ENCODE results near the gene GSTA4.
A peak's percentile ranks its signal among the peaks of the same experiment; 100 is the strongest.
"Not testable (repeated sequence)": the region's sequence is repeated elsewhere in the genome, so short reads cannot be mapped to it uniquely, and the experiment has no call there.

GSTA4 gene, protein sequence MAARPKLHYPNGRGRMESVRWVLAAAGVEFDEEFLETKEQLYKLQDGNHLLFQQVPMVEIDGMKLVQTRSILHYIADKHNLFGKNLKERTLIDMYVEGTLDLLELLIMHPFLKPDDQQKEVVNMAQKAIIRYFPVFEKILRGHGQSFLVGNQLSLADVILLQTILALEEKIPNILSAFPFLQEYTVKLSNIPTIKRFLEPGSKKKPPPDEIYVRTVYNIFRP

DNA sequence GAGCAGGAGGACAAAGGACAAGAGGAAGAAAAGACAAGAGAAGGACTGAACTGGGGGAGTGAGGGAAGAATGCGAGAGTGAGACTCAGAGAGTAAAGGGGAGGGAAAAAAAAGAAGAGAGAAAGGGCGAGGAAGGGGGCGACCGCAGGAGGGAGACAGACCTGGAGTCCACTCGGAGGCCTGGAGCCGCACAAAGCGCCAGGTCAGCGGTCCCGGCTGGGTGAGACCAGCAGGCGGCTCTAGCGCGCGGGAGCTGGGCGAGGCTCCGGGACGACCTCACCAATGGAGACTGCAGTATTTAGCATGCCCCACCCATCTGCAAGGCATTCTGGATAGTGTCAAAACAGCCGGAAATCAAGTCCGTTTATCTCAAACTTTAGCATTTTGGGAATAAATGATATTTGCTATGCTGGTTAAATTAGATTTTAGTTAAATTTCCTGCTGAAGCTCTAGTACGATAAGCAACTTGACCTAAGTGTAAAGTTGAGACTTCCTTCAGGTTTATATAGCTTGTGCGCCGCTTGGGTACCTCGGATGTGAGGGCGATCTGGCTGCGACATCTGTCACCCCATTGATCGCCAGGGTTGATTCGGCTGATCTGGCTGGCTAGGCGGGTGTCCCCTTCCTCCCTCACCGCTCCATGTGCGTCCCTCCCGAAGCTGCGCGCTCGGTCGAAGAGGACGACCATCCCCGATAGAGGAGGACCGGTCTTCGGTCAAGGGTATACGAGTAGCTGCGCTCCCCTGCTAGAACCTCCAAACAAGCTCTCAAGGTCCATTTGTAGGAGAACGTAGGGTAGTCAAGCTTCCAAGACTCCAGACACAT is at the start of gene GSTA4:
GSTA4 (minus strand) TSS at position 196 of the 824 bp plus-strand sequence. CDS start 1,041 bp downstream, outside the sequence.
- Mint-ChIP-seq H3K4me3 (peak within 1 kb of the TSS; percentile 96), H3K4me1 (peaks cover 35% of the 10 kb centered on the region), H3K27ac (peak within 1 kb of the TSS; percentile 100)
- not testable (repeated sequence) for H3K27me3 Mint-ChIP-seq, H3K36me3 Mint-ChIP-seq, H3K9me3 Mint-ChIP-seq

DNA sequence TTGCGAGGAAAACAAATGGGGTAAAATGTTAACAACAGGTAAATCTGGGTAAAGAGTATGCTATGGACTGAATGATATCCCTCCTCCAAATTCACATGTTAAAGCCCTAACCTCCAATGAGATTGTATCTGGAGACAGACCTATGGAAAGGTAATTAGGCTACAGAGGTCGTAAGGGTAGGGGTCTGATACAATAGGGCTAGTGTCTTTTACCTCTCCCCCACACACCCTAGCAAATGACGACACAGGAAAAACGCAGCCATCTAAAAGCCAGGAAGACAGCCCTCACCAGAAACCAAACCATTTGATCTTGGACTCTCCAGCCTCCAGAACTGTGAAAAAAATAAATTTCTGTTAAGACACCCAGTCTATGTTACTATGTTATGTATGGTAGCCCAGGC is 49.5 kb upstream of the GSTA4 start:
- H3K27ac Mint-ChIP-seq = peak overlapping the region; percentile 4
- H3K36me3 Mint-ChIP-seq = peaks cover 16% of the 10 kb centered on the region
- peaks cover 39% of the 10 kb centered on the region for H3K4me1 Mint-ChIP-seq
- H3K9me3 Mint-ChIP-seq = no peaks in the 10 kb centered on the region
- H3K4me3 Mint-ChIP-seq = no peak overlapping the region
- no peaks in the 10 kb centered on the region for H3K27me3 Mint-ChIP-seq

DNA sequence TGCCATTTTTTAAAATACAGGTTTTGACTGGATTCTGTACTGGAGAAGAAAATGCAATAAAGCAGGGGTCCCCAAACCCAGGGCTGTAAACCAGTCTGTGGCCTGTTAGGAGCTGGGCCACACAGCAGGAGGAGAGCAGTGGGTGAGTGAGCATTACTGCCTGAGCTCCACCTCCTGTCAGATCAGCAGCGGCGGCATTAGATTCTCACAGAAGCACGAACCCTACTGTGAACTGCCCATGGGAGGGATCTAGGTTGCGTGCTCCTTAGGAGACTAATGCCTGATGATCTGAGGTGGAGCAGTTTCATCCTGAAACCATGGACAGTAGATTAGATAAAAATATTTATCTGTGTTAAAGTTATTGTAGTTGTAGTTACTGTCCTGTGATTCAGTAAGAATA is 49.0 kb upstream of the GSTA4 start:
- peaks cover 20% of the 10 kb centered on the region for H3K36me3 Mint-ChIP-seq
- no peak overlapping the region for H3K4me3 Mint-ChIP-seq
- peaks cover 35% of the 10 kb centered on the region for H3K4me1 Mint-ChIP-seq
- no peaks in the 10 kb centered on the region for H3K9me3 Mint-ChIP-seq
- H3K27ac Mint-ChIP-seq = no peak overlapping the region
- no peaks in the 10 kb centered on the region for H3K27me3 Mint-ChIP-seq

DNA sequence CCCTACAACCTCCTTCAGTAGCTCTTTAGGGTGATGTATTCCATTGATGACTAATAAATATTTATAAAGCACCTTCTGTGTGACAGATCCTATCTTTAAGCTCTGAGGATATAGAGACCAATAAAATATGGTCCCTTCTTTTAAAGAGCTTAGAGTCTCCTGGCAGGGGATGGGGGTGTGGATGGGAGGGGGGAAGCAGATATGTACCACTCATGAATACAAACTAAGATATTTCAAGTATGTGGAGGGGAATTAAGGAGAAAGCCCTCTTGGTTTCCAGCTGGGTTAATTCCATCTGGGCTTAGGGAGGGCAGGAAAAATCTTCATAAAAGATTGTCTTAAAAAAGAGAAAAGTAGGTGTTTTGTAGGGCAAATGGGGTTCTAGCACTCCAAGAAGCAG is 48.5 kb upstream of the GSTA4 start:
- Mint-ChIP-seq H3K27ac (no peak overlapping the region), H3K27me3 (no peaks in the 10 kb centered on the region), H3K4me3 (no peak overlapping the region)

DNA sequence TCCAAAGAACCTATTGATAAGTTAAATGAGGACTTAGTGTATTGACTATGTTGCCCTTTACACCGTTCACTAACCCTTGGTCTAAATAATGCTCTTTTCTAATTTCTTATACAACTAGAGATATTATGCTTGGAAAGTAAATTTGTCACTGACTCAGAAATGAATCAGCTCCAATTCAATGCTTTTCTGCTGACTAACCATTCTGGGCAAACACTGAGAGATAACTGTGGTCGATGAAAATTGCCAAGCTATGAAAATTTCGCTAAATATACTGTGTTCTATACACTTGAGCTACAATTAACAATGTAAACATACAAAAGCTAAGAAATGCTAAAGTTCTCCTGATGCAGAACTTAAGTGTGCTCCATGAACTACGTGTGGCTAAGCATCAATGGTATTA is 47.0 kb upstream of the GSTA4 start:
- Mint-ChIP-seq H3K27me3 (no peaks in the 10 kb centered on the region), H3K36me3 (peaks cover 23% of the 10 kb centered on the region), H3K27ac (no peak overlapping the region), H3K4me3 (no peak overlapping the region), H3K4me1 (peaks cover 17% of the 10 kb centered on the region), H3K9me3 (no peaks in the 10 kb centered on the region)

More for the DNA sequence above, 48.5 kb upstream of the GSTA4 start:
- Mint-ChIP-seq H3K9me3 (no peaks in the 10 kb centered on the region), H3K4me1 (peaks cover 30% of the 10 kb centered on the region), H3K36me3 (peaks cover 22% of the 10 kb centered on the region)

DNA sequence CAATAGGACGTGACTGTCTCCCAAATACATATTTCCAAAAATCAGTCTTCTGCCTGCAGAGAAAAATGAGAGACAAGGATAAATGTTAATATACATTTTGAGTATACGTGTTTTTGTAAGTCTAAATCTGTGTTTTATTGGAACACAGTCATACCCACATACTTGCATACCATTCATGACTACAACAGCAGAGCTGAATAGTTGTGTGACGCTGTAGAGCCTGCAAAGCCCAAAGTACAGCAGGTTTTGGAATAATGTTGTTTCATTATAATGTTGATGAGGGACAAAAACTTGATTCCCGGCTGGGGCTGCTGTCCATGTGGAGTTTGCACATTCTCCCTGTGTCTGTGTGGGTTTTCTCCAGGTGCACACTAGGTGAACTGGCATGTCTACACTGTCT is 46.3 kb upstream of the GSTA4 start:
- no peak overlapping the region for H3K4me3 Mint-ChIP-seq
- no peak overlapping the region for H3K27ac Mint-ChIP-seq
- no peaks in the 10 kb centered on the region for H3K9me3 Mint-ChIP-seq
- peaks cover 10% of the 10 kb centered on the region for H3K4me1 Mint-ChIP-seq
- H3K27me3 Mint-ChIP-seq = no peaks in the 10 kb centered on the region
- peaks cover 25% of the 10 kb centered on the region for H3K36me3 Mint-ChIP-seq

DNA sequence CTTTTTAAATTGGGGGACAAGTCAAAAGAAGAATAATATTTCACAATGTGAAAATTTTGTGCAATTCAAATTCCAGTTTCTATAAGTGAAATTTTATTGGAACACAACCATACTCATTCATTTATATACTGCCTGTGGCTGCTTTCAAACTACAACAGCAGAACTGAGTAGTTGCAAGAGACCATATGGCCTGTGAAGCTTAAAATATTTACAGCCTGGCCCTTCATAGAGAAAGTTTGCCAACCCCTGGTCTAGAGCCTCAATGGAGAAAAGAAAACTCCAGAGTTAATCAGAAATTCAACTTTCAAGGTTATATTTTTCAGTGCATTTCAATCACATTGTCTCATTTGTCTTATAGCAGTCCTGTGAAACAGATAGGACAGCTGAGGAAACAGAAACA is 43.5 kb upstream of the GSTA4 start:
- peaks cover 4% of the 10 kb centered on the region for H3K4me1 Mint-ChIP-seq
- H3K4me3 Mint-ChIP-seq = no peak overlapping the region
- no peaks in the 10 kb centered on the region for H3K9me3 Mint-ChIP-seq
- no peaks in the 10 kb centered on the region for H3K27me3 Mint-ChIP-seq
- H3K27ac Mint-ChIP-seq = no peak overlapping the region
- H3K36me3 Mint-ChIP-seq = peaks cover 34% of the 10 kb centered on the region

DNA sequence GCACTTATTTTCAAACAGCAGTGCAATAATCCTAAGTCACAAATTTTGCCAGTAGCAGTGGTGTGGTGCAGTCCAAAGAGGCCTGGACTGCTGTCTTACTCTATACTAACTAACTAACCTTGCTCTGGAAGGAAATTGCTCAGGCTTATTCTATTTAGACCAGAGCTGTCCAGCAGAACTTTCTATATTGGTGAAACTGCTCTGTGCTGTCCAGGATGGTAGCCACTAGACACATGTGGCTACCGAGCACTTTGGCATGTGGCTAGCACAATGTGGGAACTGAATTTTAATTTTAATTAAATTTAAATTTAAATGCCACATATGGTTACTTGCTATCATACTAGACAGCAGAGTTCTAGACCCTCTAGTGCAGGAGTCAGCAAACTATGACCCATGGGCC is 43.1 kb upstream of the GSTA4 start:
- no peaks in the 10 kb centered on the region for H3K27me3 Mint-ChIP-seq
- peaks cover 34% of the 10 kb centered on the region for H3K36me3 Mint-ChIP-seq

DNA sequence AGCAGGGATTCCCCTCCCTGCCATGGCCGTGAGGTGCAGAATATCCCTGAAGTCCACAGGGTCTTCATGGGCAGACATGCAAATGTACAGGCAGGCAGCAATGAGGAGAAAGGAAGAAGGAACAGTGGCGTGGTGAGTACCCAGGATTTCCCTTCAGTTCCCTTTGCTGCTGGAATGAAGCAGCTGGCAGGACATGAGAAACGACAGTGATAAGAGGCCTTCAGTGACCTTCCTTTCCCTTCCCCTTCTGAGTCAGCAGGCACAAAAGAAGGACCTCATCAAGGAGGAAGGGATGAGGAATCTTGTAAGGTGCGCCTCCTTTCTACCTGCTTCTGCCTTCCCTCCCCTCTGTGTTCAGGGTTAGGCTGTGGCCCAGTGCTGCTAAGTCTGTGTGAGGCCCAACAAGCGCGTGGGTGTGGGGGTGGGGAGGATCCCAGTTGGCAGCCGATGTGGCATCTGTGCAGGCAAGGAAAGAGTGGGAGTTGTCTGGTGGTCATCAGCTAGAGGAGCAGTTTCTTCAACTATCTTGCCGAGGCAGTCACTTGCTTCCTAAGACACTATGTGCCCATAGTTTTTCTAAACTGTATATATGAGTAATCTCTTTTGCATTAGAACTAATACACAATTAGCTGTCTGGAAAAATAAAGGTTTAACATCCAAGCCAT is 40.6 kb upstream of the GSTA4 start:
- Mint-ChIP-seq H3K36me3 (peaks cover 30% of the 10 kb centered on the region), H3K27me3 (no peaks in the 10 kb centered on the region), H3K4me1 (no peaks in the 10 kb centered on the region), H3K9me3 (no peaks in the 10 kb centered on the region), H3K27ac (no peak overlapping the region), H3K4me3 (no peak overlapping the region)

More for the DNA sequence above, 43.1 kb upstream of the GSTA4 start:
- Mint-ChIP-seq H3K9me3 (no peaks in the 10 kb centered on the region), H3K4me1 (peaks cover 4% of the 10 kb centered on the region), H3K27ac (no peak overlapping the region), H3K4me3 (no peak overlapping the region)

DNA sequence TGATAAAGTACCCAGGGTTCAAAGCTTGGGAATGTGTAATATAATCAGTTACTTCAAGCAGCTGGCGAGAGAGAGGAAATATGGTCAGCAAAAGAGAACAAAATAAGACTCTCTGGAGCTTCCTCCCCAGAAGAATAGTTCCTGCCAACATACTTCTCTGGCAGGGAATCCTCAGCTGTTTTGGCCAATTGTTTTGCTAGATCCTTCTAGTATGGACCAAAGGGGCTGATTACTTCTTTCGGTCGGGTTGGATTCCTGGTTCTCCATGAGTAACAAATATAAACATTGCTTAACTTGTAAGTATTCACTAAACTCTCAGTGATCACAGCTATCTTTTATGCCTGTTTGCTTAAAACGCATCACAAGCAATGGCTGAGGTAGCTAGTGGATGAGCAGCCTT is 38.7 kb upstream of the GSTA4 start:
- Mint-ChIP-seq H3K27ac (no peak overlapping the region), H3K27me3 (no peaks in the 10 kb centered on the region), H3K4me1 (no peaks in the 10 kb centered on the region), H3K4me3 (no peak overlapping the region), H3K36me3 (peaks cover 17% of the 10 kb centered on the region), H3K9me3 (no peaks in the 10 kb centered on the region)

DNA sequence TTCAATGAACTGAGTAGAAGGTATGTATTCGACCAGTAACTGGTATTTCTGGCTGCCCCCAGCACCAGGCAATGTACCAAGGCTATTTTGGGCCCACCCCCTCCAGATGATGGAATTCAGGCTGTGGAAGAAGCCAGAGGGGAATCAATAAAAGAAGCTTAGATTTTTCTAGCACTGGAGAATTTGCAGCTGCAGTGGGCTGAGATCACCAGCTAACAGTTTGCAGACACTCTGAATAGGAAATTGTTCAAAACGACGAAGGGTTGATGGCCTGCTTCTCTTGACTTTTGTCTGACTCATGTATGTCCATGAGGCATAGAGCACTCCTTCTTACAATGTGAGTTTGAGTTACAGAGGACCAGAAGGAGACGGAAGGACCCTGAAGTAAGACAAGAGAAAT is 37.8 kb upstream of the GSTA4 start:
- H3K36me3 Mint-ChIP-seq = peaks cover 22% of the 10 kb centered on the region
- H3K4me3 Mint-ChIP-seq = no peak overlapping the region

DNA sequence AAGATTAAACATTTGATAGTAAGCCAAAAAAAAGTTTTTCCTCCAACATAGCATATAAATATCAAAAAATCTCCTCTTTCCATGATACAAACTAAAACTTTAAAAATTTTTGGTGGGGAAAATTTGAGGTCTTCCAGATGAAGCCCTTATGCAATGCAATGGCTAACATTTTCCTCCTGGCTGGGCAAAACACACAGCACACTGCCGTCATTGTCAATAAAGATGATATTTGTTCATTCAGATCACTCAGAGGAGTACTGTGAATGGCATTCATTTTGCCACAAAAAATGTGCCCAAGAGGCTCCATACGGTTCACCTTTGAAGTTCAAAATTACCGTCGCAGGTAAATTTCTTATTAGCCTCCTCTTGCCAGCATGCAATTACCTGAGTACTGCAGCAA is 36.2 kb upstream of the GSTA4 start:
- Mint-ChIP-seq H3K4me1 (no peaks in the 10 kb centered on the region), H3K9me3 (no peaks in the 10 kb centered on the region), H3K27me3 (no peaks in the 10 kb centered on the region), H3K36me3 (peaks cover 25% of the 10 kb centered on the region), H3K4me3 (no peak overlapping the region), H3K27ac (no peak overlapping the region)

More for the DNA sequence above, 37.8 kb upstream of the GSTA4 start:
- Mint-ChIP-seq H3K4me1 (no peaks in the 10 kb centered on the region), H3K27ac (no peak overlapping the region), H3K27me3 (no peaks in the 10 kb centered on the region), H3K9me3 (no peaks in the 10 kb centered on the region)

DNA sequence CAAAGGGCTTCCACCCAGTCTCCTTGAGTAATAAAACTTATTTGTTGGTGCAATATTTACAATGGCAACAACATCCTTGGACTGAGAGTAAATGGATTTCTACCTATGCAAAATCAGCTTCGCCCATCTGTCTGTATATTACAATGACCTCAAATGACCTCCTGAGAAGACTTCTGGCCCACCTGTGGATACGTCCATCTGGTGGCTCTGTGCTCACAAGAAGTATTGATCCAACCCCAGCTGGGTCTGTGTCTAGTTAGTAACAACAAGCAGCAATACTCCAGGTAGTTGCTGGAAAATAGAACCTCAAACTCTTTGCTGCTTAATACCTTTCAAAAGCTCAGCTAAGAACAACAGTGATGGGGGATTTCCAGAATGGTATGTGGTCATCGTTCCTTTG is 34.7 kb upstream of the GSTA4 start:
- Mint-ChIP-seq H3K27me3 (no peaks in the 10 kb centered on the region), H3K4me1 (no peaks in the 10 kb centered on the region), H3K4me3 (no peak overlapping the region), H3K9me3 (no peaks in the 10 kb centered on the region), H3K27ac (no peak overlapping the region), H3K36me3 (peaks cover 26% of the 10 kb centered on the region)

DNA sequence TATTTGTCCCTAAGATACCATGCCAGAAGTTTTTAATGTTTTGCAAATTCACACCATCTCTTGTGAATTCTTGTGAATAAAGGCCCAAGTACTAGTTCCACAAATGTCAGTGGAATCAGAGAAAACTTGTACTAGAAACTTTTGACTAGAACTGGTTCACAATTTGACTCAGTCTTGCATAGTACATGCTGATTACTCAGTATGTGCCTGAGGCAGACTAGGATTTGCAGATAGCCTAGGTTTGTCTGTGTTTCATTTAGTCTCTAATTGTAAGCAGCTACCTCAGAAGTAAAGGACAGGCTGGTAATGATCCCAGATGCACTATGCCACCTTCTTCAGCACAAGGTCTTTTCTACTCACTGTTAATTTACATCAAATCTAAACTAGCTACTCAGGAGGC is 34.2 kb upstream of the GSTA4 start:
- no peak overlapping the region for H3K4me3 Mint-ChIP-seq
- peaks cover 3% of the 10 kb centered on the region for H3K4me1 Mint-ChIP-seq
- H3K9me3 Mint-ChIP-seq = no peaks in the 10 kb centered on the region
- H3K36me3 Mint-ChIP-seq = peaks cover 24% of the 10 kb centered on the region
- no peak overlapping the region for H3K27ac Mint-ChIP-seq
- no peaks in the 10 kb centered on the region for H3K27me3 Mint-ChIP-seq

DNA sequence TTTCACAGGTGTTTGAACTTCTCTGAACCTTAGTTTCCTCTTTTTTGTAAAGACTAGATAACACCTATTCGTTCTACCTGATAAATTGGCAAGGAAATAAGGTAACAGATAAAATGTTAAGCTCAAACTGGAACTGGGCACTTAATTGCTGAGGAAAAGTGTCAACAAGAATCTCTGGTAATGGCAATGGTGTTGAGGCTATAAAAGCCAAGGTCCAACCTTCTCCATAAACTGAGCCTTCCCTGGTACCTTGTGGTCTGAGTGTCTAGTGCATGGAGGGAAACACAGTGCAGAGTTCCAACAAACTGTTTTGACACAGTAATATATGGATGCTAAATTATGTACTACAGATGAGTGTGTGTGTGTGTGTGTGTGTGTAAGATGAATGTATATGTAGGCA is 33.4 kb upstream of the GSTA4 start:
- no peak overlapping the region for H3K27ac Mint-ChIP-seq
- peaks cover 24% of the 10 kb centered on the region for H3K36me3 Mint-ChIP-seq
- H3K9me3 Mint-ChIP-seq = no peaks in the 10 kb centered on the region
- no peaks in the 10 kb centered on the region for H3K27me3 Mint-ChIP-seq
- no peak overlapping the region for H3K4me3 Mint-ChIP-seq
- H3K4me1 Mint-ChIP-seq = peaks cover 4% of the 10 kb centered on the region

DNA sequence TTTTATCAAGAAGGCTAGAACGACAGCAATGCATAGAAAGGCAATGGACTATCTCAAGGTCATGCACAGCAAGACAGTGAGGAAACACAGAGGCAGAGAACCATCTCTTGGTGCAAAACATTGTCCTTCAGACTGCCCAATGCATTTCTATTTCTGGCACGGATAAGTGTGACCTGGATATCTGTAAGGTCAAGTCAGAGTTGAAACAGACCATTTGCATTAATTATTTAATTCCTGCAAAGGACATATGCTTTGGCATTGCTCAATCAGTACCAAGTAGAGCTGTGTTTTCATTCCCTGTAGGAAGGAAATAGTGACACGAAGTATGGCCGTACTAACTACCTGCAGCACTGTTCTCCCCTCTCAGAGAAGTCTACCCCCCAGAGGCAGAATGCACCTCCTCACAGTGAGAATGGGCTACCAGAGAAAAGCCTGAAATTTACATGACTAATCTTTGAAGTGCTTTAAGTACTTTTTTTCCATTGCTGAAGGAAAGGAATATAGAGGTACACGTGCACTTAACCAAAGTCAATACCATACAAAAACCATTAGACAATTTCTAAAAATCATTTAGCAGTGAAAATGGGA is 32.1 kb upstream of the GSTA4 start:
- Mint-ChIP-seq H3K27ac (no peak overlapping the region), H3K36me3 (peaks cover 27% of the 10 kb centered on the region), H3K27me3 (no peaks in the 10 kb centered on the region), H3K4me1 (peaks cover 4% of the 10 kb centered on the region), H3K9me3 (no peaks in the 10 kb centered on the region), H3K4me3 (no peak overlapping the region)

Data from activated naive CD4-positive, alpha-beta T cell treated with anti-CD3 and anti-CD28 coated beads, Interleukin-2, amount 50 U/mL, for 24 hours (primary cell).